ENCODE data around the gene UGGT1.
"Not testable (repeated sequence)": the region's sequence is repeated elsewhere in the genome, so short reads cannot be mapped to it uniquely, and the experiment has no call there.

- TF ChIP-seq POLR2A, CTCF (IDR thresholded peaks at IDR 0.05): not testable (repeated sequence)
Observed at GRCh38 chr2:128174067-128174466, 83.1 kb downstream of the UGGT1 start.
